Measurements from ENCODE around the gene COPS7B. TPM values are rescaled to one million over a fixed set of nuclear protein-coding genes. Genes with fewer than 3 reads are reported as not detected.

The COPS7B gene
- total RNA-seq, 4 donors from 2014 or later = 14.8 to 24.1 (median 19.4) TPM

- no peak for TF ChIP-seq POLR2A (IDR thresholded peaks at IDR 0.05)
- intact Hi-C loops (cut with DNase I; ENCODE audit: low total_unique reads) (no loop called here), in situ Hi-C loops (cut with MboI; ENCODE audit: low sequenced_read_pairs in 4 of 4) (no loop called here)
- DNase-seq (no peak), ATAC-seq (no peak)
- H3K4me3 ChIP-seq = no peak overlapping the region
- H3K27me3 ChIP-seq = no peaks in the 10 kb centered on the region
- H3K9me3 ChIP-seq = no peaks in the 10 kb centered on the region
- H3K4me1 ChIP-seq = no peaks in the 10 kb centered on the region
- no peak overlapping the region for H3K27ac ChIP-seq
- no peaks in the 10 kb centered on the region for H3K36me3 ChIP-seq
These were observed 33.3 kb downstream of the COPS7B start for GRCh38 chr2:231819447-231820042.

GRCh38 chr2:231820786-231821303 is 34.6 kb downstream of the COPS7B start:
- in situ Hi-C loops (cut with MboI; ENCODE audit: low sequenced_read_pairs in 4 of 4) = no loop called here
- no peak overlapping the region for H3K4me3 ChIP-seq
- no peak for ATAC-seq
- no peak for TF ChIP-seq POLR2A (IDR thresholded peaks at IDR 0.05)
- TF ChIP-seq CTCF (IDR thresholded peaks at IDR 0.05 in 4 of 5, conservative IDR thresholded peaks at IDR 0.05 in 1 of 5) = no peak
- H3K36me3 ChIP-seq = no peaks in the 10 kb centered on the region
- intact Hi-C loops (cut with DNase I; ENCODE audit: low total_unique reads) = no loop called here
- no peaks in the 10 kb centered on the region for H3K4me1 ChIP-seq
- H3K9me3 ChIP-seq = no peaks in the 10 kb centered on the region
- H3K27ac ChIP-seq = no peak overlapping the region
- DNase-seq = no peak
- no peaks in the 10 kb centered on the region for H3K27me3 ChIP-seq

GRCh38 chr2:231821908-231822307 is 35.7 kb downstream of the COPS7B start:
- H3K9me3 ChIP-seq = no peaks in the 10 kb centered on the region
- no peaks in the 10 kb centered on the region for H3K4me1 ChIP-seq
- ATAC-seq = no peak
- intact Hi-C loops (cut with DNase I; ENCODE audit: low total_unique reads) = no loop called here
- DNase-seq = no peak
- H3K27me3 ChIP-seq = no peaks in the 10 kb centered on the region
- H3K4me3 ChIP-seq = no peak overlapping the region
- in situ Hi-C loops (cut with MboI; ENCODE audit: low sequenced_read_pairs in 4 of 4) = no loop called here
- TF ChIP-seq CTCF (IDR thresholded peaks at IDR 0.05 in 4 of 5, conservative IDR thresholded peaks at IDR 0.05 in 1 of 5) (no peak), POLR2A (IDR thresholded peaks at IDR 0.05) (no peak)
- H3K27ac ChIP-seq = no peak overlapping the region
- no peaks in the 10 kb centered on the region for H3K36me3 ChIP-seq

GRCh38 chr2:231853105-231853504 is 66.9 kb downstream of the COPS7B start:
- in situ Hi-C loops (cut with MboI; ENCODE audit: low sequenced_read_pairs in 4 of 4) (no loop called here), intact Hi-C loops (cut with DNase I; ENCODE audit: low total_unique reads) (no loop called here)
- Histone ChIP-seq H3K27ac (no peak overlapping the region), H3K9me3 (no peaks in the 10 kb centered on the region), H3K36me3 (no peaks in the 10 kb centered on the region), H3K4me3 (no peak overlapping the region), H3K27me3 (no peaks in the 10 kb centered on the region), H3K4me1 (no peaks in the 10 kb centered on the region)
- DNase-seq (no peak), ATAC-seq (no peak)
- no peak for TF ChIP-seq CTCF (IDR thresholded peaks at IDR 0.05 in 4 of 5, conservative IDR thresholded peaks at IDR 0.05 in 1 of 5)
- no peak for TF ChIP-seq POLR2A (IDR thresholded peaks at IDR 0.05)

GRCh38 chr2:231854616-231855125 is 68.4 kb downstream of the COPS7B start:
- H3K4me3 ChIP-seq = no peak overlapping the region
- H3K27me3 ChIP-seq = no peaks in the 10 kb centered on the region
- no peaks in the 10 kb centered on the region for H3K4me1 ChIP-seq
- no peaks in the 10 kb centered on the region for H3K9me3 ChIP-seq
- ATAC-seq (no peak), DNase-seq (no peak)
- in situ Hi-C loops (cut with MboI; ENCODE audit: low sequenced_read_pairs in 4 of 4) = no loop called here
- TF ChIP-seq POLR2A (IDR thresholded peaks at IDR 0.05) (no peak), CTCF (IDR thresholded peaks at IDR 0.05 in 4 of 5, conservative IDR thresholded peaks at IDR 0.05 in 1 of 5) (no peak)
- no peaks in the 10 kb centered on the region for H3K36me3 ChIP-seq
- no peak overlapping the region for H3K27ac ChIP-seq
- intact Hi-C loops (cut with DNase I; ENCODE audit: low total_unique reads) = no loop called here
